DOHH2 (cell line): Measurements from ENCODE around the gene ANXA2.

Experiments used
- CTCF ChIP-seq: fragments of 200-600 bp; sonication (generic); IDR thresholded peaks from one replicate; pipeline ENCODE4 v1.5.1; 2014; ENCODE audit warnings: antibody characterized with exemption, mild to moderate bottlenecking, low read depth, low read length; ENCODE audit not compliant: poor library complexity, severe bottlenecking
- EZH2phosphoT487 ChIP-seq: fragments of 200-600 bp; sonication (generic); IDR thresholded peaks from 2 replicates; pipeline ENCODE4 v1.6.1; 2017; ENCODE audit warnings: borderline replicate concordance, mild to moderate bottlenecking, antibody characterized with exemption, low read length, moderate library complexity, mixed read lengths

- TF ChIP-seq CTCF (no peak), EZH2phosphoT487 (no peak)
Observed at GRCh38 chr15:60441331-60441730, 43.5 kb upstream of the ANXA2 start.
